BLaER1 treated with 17β-estradiol and CSF1 and Interleukin-3, amounts not matched to agents 10 nM and 100 nM (cell line): ENCODE measurements around the gene CHST15.
A peak's percentile ranks its signal among the peaks of the same experiment; 100 is the strongest.

ENCODE experiments used
- H3K27ac ChIP-seq, 11 experiments: shearing (Covaris generic); formaldehyde crosslinking; 2 replicates each; pipeline ENCODE4 v1.8.1; 2022
- H3K27me3 ChIP-seq, 11 experiments: shearing (Covaris generic); formaldehyde crosslinking; 2 replicates each; pipeline ENCODE4 v1.8.1; 2022
- H3K36me3 ChIP-seq, 11 experiments: shearing (Covaris generic); formaldehyde crosslinking; 2 replicates each; pipeline ENCODE4 v1.8.1; 2022
- H3K4me1 ChIP-seq, 10 experiments: shearing (Covaris generic); formaldehyde crosslinking; 2 replicates each; pipeline ENCODE4 v1.8.1; 2022
- H3K4me2 ChIP-seq, 11 experiments: shearing (Covaris generic); formaldehyde crosslinking; 2 replicates each; pipeline ENCODE4 v1.8.1; 2022
- H3K4me3 ChIP-seq, 10 experiments: shearing (Covaris generic); formaldehyde crosslinking; 2 replicates each; pipeline ENCODE4 v1.8.1; 2022
- H3K9ac ChIP-seq, 11 experiments: shearing (Covaris generic); formaldehyde crosslinking; 2 replicates each; pipeline ENCODE4 v1.8.1; 2022
- H3K9me3 ChIP-seq, 11 experiments: shearing (Covaris generic); formaldehyde crosslinking; replicated peaks in 1 of 11; 2 replicates each; pipeline ENCODE4 v1.8.1; 2022
- H4K20me1 ChIP-seq, 11 experiments: shearing (Covaris generic); formaldehyde crosslinking; 2 replicates each; pipeline ENCODE4 v1.8.1; 2022
- Cebpa-rat ChIP-seq, 11 experiments: shearing (Covaris generic); IDR thresholded peaks; 2 replicates each; pipeline ENCODE4 v1.8.1; 2022

CHST15 gene

GRCh38 chr10:124016804-124017375, 76.5 kb downstream of the CHST15 start:
- peaks cover 0 to 23% (median 18%) of the 10 kb centered on the region in 11 experiments; a peak in 18 of 22 replicates for H3K9me3 ChIP-seq
- H3K4me1 ChIP-seq: peaks cover 66 to 96% (median 83%) of the 10 kb centered on the region in 10 experiments
- H3K9ac ChIP-seq: peak overlapping the region in 3 of 11 experiments; percentile 5 to 44 (median 25); a peak in 3 of 22 replicates
- H3K27ac ChIP-seq: no peak overlapping the region
- H3K27me3 ChIP-seq: no peaks in the 10 kb centered on the region
- H3K36me3 ChIP-seq: peaks cover 89 to 98% (median 96%) of the 10 kb centered on the region in 11 experiments
- no peak overlapping the region for H3K4me3 ChIP-seq
- peak overlapping the region; percentile 49 to 79 (median 65); a peak in 21 of 22 replicates for H3K4me2 ChIP-seq
- TF ChIP-seq Cebpa-rat (IDR thresholded peaks at IDR 0.05): no peak
- peaks cover 38 to 100% (median 87%) of the 10 kb centered on the region in 11 experiments for H4K20me1 ChIP-seq

DNA sequence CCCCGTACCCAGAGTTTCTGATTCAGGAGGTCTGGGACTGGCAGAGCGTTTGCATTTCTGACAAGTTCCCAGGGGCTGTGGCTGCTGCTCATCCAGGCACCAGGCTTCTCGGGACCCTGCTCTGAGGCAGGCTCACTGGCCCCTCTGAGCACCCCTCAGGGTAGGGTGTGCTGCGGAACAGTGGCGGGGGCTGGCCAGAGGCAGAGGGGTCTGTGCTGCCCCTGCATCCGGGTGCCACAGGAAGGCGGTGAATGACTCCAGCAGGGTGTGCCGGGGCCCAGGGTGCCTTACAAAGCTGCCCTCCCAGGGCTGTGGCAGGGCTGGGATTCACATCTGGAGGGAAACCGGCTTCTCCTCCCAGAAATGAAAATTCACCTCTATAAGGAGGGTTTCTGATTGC, 77.4 kb downstream of the CHST15 start:
- no peak for TF ChIP-seq Cebpa-rat (IDR thresholded peaks at IDR 0.05)
- peak overlapping the region in 4 of 11 experiments; percentile 2 to 44 (median 28); a peak in 2 of 22 replicates for H3K9ac ChIP-seq
- H4K20me1 ChIP-seq: peaks cover 44 to 100% (median 93%) of the 10 kb centered on the region in 11 experiments
- H3K9me3 ChIP-seq: peaks cover 0 to 23% (median 18%) of the 10 kb centered on the region in 11 experiments; a peak in 18 of 22 replicates
- no peak overlapping the region for H3K4me3 ChIP-seq
- H3K4me2 ChIP-seq: peak overlapping the region; percentile 49 to 79 (median 65)
- peaks cover 81 to 98% (median 95%) of the 10 kb centered on the region in 11 experiments for H3K36me3 ChIP-seq
- no peaks in the 10 kb centered on the region for H3K27me3 ChIP-seq
- peaks cover 75 to 99% (median 92%) of the 10 kb centered on the region in 10 experiments for H3K4me1 ChIP-seq
- 0 out of 22 replicates have a peak overlapping the region, but pooled peaks of 2 of the 11 experiments have one; percentile 11 to 22 for H3K27ac ChIP-seq

GRCh38 chr10:124014416-124015154, 78.8 kb downstream of the CHST15 start:
- H3K27ac ChIP-seq: peak overlapping the region in 5 of 11 experiments; percentile 39 to 68 (median 54); a peak in 9 of 22 replicates
- peaks cover 0 to 23% (median 18%) of the 10 kb centered on the region in 11 experiments; a peak in 18 of 22 replicates for H3K9me3 ChIP-seq
- H4K20me1 ChIP-seq: peaks cover 52 to 100% (median 95%) of the 10 kb centered on the region in 11 experiments
- peaks cover 81 to 98% (median 95%) of the 10 kb centered on the region in 11 experiments for H3K36me3 ChIP-seq
- H3K4me1 ChIP-seq: peaks cover 83 to 100% (median 94%) of the 10 kb centered on the region in 10 experiments
- no peaks in the 10 kb centered on the region for H3K27me3 ChIP-seq
- H3K9ac ChIP-seq: peak overlapping the region in 1 of 11 experiments; percentile 42; a peak in 3 of 22 replicates
- H3K4me2 ChIP-seq: peak overlapping the region; percentile 38 to 79 (median 60); a peak in 20 of 22 replicates
- TF ChIP-seq Cebpa-rat (IDR thresholded peaks at IDR 0.05): no peak
- H3K4me3 ChIP-seq: peak overlapping the region in 1 of 10 experiments; percentile 28; a peak in 2 of 20 replicates

GRCh38 chr10:124013916-124014315, 79.5 kb downstream of the CHST15 start:
- Histone ChIP-seq H3K36me3 (peaks cover 81 to 98% (median 95%) of the 10 kb centered on the region in 11 experiments), H4K20me1 (peaks cover 58 to 100% (median 95%) of the 10 kb centered on the region in 11 experiments), H3K4me3 (peak overlapping the region in 2 of 10 experiments; percentile 13 to 28; a peak in 2 of 20 replicates), H3K27ac (peak overlapping the region in 5 of 11 experiments; percentile 39 to 68 (median 54); a peak in 5 of 22 replicates), H3K9me3 (peaks cover 0 to 23% (median 18%) of the 10 kb centered on the region in 11 experiments; a peak in 18 of 22 replicates), H3K4me2 (peak overlapping the region in 7 of 11 experiments; percentile 53 to 79 (median 76); a peak in 13 of 22 replicates), H3K4me1 (peaks cover 76 to 100% (median 90%) of the 10 kb centered on the region in 10 experiments), H3K9ac (no peak overlapping the region; a peak in 1 of 22 replicates), H3K27me3 (no peaks in the 10 kb centered on the region)
- TF ChIP-seq Cebpa-rat (IDR thresholded peaks at IDR 0.05): no peak

DNA sequence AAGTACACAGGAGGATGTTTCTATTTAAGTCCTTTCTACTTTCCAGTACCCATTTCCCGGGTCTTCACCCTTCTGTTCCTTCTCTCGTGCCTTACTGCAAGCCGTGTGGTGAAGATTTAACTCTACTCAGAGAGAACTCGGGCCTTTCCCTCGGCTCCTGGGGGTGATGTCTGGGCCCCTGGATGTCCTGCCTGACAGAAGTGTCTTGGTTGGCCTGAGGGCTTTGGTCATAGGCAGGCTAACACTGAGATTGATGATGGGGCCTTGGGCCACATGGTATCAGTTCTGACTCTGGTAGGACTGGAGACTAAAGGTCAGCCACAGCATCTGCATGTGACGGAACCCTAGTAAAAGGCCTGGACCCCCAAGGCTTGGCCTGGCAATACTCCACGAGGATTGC, 80.4 kb downstream of the CHST15 start:
- TF ChIP-seq Cebpa-rat (IDR thresholded peaks at IDR 0.05): no peak
- Histone ChIP-seq H3K4me2 (peak overlapping the region; percentile 11 to 79 (median 65); a peak in 12 of 22 replicates), H3K4me3 (no peak overlapping the region), H3K9ac (no peak overlapping the region), H3K27me3 (no peaks in the 10 kb centered on the region), H3K36me3 (peaks cover 82 to 98% (median 95%) of the 10 kb centered on the region in 11 experiments), H4K20me1 (peaks cover 58 to 100% (median 95%) of the 10 kb centered on the region in 11 experiments), H3K27ac (no peak overlapping the region), H3K4me1 (peaks cover 67 to 100% (median 84%) of the 10 kb centered on the region in 10 experiments), H3K9me3 (peaks cover 0 to 23% (median 18%) of the 10 kb centered on the region in 11 experiments; a peak in 18 of 22 replicates)

DNA sequence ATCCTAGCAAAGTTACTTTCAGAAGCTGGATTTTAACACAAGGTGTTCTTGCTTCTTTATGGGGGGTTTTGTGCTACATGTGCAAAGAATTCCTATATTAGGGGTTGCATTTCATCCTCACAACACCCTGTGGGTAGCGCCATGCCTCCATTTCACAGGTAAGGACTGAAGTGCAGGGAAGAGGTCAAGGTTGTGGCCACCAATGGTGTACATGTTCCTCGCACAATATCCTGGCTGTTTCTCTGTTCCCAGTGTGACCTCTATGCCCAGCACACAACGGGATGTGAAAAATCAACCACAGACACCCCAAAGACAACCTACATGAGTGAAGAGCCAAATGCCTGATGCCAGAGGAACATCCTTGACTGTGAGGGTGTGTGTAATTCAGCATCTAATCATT, 80.8 kb downstream of the CHST15 start:
- peak overlapping the region; percentile 11 to 79 (median 65); a peak in 18 of 22 replicates for H3K4me2 ChIP-seq
- no peaks in the 10 kb centered on the region for H3K27me3 ChIP-seq
- H3K36me3 ChIP-seq: peaks cover 82 to 98% (median 95%) of the 10 kb centered on the region in 11 experiments
- no peak overlapping the region for H3K27ac ChIP-seq
- TF ChIP-seq Cebpa-rat (IDR thresholded peaks at IDR 0.05): no peak
- peaks cover 58 to 100% (median 95%) of the 10 kb centered on the region in 11 experiments for H4K20me1 ChIP-seq
- H3K9me3 ChIP-seq: peaks cover 0 to 23% (median 18%) of the 10 kb centered on the region in 11 experiments; a peak in 18 of 22 replicates
- peaks cover 66 to 100% (median 82%) of the 10 kb centered on the region in 10 experiments for H3K4me1 ChIP-seq
- no peak overlapping the region for H3K4me3 ChIP-seq
- H3K9ac ChIP-seq: no peak overlapping the region

GRCh38 chr10:124012066-124012465, 81.3 kb downstream of the CHST15 start:
- Histone ChIP-seq H3K4me1 (peaks cover 66 to 100% (median 82%) of the 10 kb centered on the region in 10 experiments), H3K9ac (no peak overlapping the region), H3K4me3 (no peak overlapping the region), H3K4me2 (peak overlapping the region; percentile 30 to 79 (median 65); a peak in 21 of 22 replicates), H3K27ac (peak overlapping the region in 1 of 11 experiments; percentile 48; a peak in 1 of 22 replicates), H3K9me3 (peaks cover 0 to 23% (median 18%) of the 10 kb centered on the region in 11 experiments; a peak in 18 of 22 replicates), H3K36me3 (peaks cover 82 to 98% (median 95%) of the 10 kb centered on the region in 11 experiments), H4K20me1 (peaks cover 58 to 100% (median 95%) of the 10 kb centered on the region in 11 experiments), H3K27me3 (no peaks in the 10 kb centered on the region)
- TF ChIP-seq Cebpa-rat (IDR thresholded peaks at IDR 0.05): no peak

DNA sequence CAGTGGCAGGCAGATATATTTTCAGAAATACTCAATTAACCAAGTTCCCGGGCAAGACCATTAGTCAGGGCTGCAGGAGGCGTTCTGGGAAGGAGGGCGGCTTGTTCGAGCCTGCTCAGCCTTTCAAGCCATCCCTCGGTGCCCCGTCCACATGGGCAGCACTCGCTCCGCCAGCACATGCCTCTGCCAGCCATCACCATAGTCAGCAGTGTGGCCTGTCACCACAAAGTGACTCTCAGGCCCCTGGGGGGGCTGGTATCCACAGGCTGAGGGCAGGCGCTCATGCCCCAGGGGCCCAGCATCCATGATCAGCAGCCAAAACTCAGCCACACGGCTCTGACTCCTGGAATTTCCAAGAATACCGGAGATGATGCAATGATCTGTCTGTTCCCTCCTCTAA, 81.9 kb downstream of the CHST15 start:
- peak overlapping the region in 8 of 11 experiments; percentile 11 to 48 (median 26); a peak in 9 of 22 replicates for H3K27ac ChIP-seq
- H3K9ac ChIP-seq: no peak overlapping the region; a peak in 3 of 22 replicates
- H4K20me1 ChIP-seq: peaks cover 58 to 100% (median 95%) of the 10 kb centered on the region in 11 experiments
- H3K36me3 ChIP-seq: peaks cover 82 to 98% (median 95%) of the 10 kb centered on the region in 11 experiments
- no peaks in the 10 kb centered on the region for H3K27me3 ChIP-seq
- no peak overlapping the region for H3K4me3 ChIP-seq
- peak overlapping the region; percentile 30 to 79 (median 65); a peak in 21 of 22 replicates for H3K4me2 ChIP-seq
- H3K9me3 ChIP-seq: peaks cover 0 to 23% (median 18%) of the 10 kb centered on the region in 11 experiments; a peak in 18 of 22 replicates
- peak in 1 of 11 experiments; percentile 36; a peak in 1 of 22 replicates for TF ChIP-seq Cebpa-rat (IDR thresholded peaks at IDR 0.05)
- H3K4me1 ChIP-seq: peaks cover 66 to 100% (median 82%) of the 10 kb centered on the region in 10 experiments
